Hepatocyte (in vitro differentiated cells): ENCODE results near the gene CCDC91.

Experiments used
- CTCF ChIP-seq: fragments of 200-600 bp; sonication (generic); IDR thresholded peaks from 2 replicates; pipeline ENCODE4 v1.5.1; 2016; ENCODE audit warnings: antibody characterized with exemption, mild to moderate bottlenecking; ENCODE audit not compliant: poor library complexity
- EZH2 ChIP-seq: fragments of 200-600 bp; sonication (generic); IDR thresholded peaks from 2 replicates; pipeline ENCODE4 v1.6.1; 2016; ENCODE audit warnings: antibody characterized with exemption, mild to moderate bottlenecking, borderline replicate concordance
- EZH2phosphoT487 ChIP-seq: fragments of 200-600 bp; sonication (generic); IDR thresholded peaks from one replicate; pipeline ENCODE4 v1.6.1; 2018; ENCODE audit warnings: antibody characterized with exemption, mild to moderate bottlenecking, low read depth, moderate library complexity; ENCODE audit not compliant: unreplicated experiment, severe bottlenecking

DNA sequence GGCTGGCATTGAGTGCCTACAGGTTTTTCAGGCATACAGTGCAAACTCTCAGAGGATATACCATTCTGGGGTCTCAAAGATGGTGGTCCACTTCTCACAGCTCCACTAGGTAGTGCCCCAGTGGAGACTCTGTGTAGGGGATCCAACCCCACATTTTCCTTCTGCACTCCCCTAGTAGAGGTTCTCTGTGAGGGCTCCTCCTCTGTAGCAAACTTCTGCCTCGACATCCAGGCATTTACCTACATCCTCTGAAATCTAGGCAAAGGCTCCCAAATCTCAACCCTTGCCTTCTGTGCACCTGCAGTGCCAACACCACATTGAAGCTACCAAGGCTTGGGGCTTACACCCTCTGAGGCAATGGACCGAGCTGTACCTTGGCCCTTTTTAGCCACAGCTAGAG lies 179.2 kb downstream of the CCDC91 start:
- no peak for TF ChIP-seq EZH2phosphoT487
- no peak for TF ChIP-seq CTCF
- TF ChIP-seq EZH2 = no peak
